Iris pigment epithelial cell (primary cell): ENCODE results near the gene ATPAF1.

Experiments used
- DNase-seq: peaks from one replicate; pipeline ENCODE4 v3.0.0-alpha.2; 2011; ENCODE audit warnings: low read depth

Gene ATPAF1

GRCh38 chr1:46615735-46616134 lies 52.4 kb downstream of the ATPAF1 start:
- DNase-seq = no peak

- no peak for DNase-seq
Measured at GRCh38 chr1:46615088-46615487, 53.1 kb downstream of the ATPAF1 start.

GRCh38 chr1:46614604-46614984 lies 53.6 kb downstream of the ATPAF1 start:
- no peak for DNase-seq

GRCh38 chr1:46613661-46614603 lies 54.2 kb downstream of the ATPAF1 start:
- peak; percentile 74 for DNase-seq

GRCh38 chr1:46612937-46613660 lies 55.1 kb downstream of the ATPAF1 start:
- no peak for DNase-seq

- DNase-seq = no peak
Measured at GRCh38 chr1:46611691-46612221, 56.4 kb downstream of the ATPAF1 start.

GRCh38 chr1:46607345-46608130 lies 60.6 kb downstream of the ATPAF1 start:
- DNase-seq = no peak

- DNase-seq = no peak
Measured at GRCh38 chr1:46606255-46606965, 61.8 kb downstream of the ATPAF1 start.

GRCh38 chr1:46605232-46605631 lies 62.9 kb downstream of the ATPAF1 start:
- DNase-seq = no peak

GRCh38 chr1:46603858-46604549 lies 64.2 kb downstream of the ATPAF1 start, which contains the start of gene MKNK1:
MKNK1 (minus strand) TSS chr1:46604268; CDS start chr1:46583327, 20,941 bp downstream.
- peak; percentile 90 for DNase-seq

GRCh38 chr1:46603481-46603857 lies 64.7 kb downstream of the ATPAF1 start:
- no peak for DNase-seq

- DNase-seq = no peak
Measured at GRCh38 chr1:46601257-46602007, 66.7 kb downstream of the ATPAF1 start.

GRCh38 chr1:46599059-46599970 lies 68.8 kb downstream of the ATPAF1 start:
- DNase-seq = no peak

GRCh38 chr1:46596846-46597245 lies 71.3 kb downstream of the ATPAF1 start:
- no peak for DNase-seq

- no peak for DNase-seq
Measured at GRCh38 chr1:46596036-46596435, 72.1 kb downstream of the ATPAF1 start.

- DNase-seq = no peak
Measured at GRCh38 chr1:46595127-46595526, 73.0 kb downstream of the ATPAF1 start.

GRCh38 chr1:46594063-46594462 lies 74.1 kb downstream of the ATPAF1 start:
- no peak for DNase-seq

- DNase-seq = no peak
Measured at GRCh38 chr1:46592823-46593222, 75.3 kb downstream of the ATPAF1 start.

- no peak for DNase-seq
Measured at GRCh38 chr1:46589529-46589928, 78.6 kb downstream of the ATPAF1 start.
